Sigmoid colon (tissue), 7 donors: ENCODE measurements around the gene HRAS. TPM values are rescaled to one million over a fixed set of nuclear protein-coding genes. Genes with fewer than 3 reads are reported as not detected.

ENCODE experiments used
- DNase-seq: peaks from one replicate; pipeline ENCODE4 v3.0.0-alpha.2; 2019
- H3K27ac ChIP-seq, 4 donors: fragments of 200-600 bp; sonication (generic); one replicate each; pipeline ENCODE4 v1.5.1; 2016 to 2019; ENCODE audit warnings: mild to moderate bottlenecking in 1 of 4
- H3K27me3 ChIP-seq, 3 donors: fragments of 200-600 bp; sonication (generic); one replicate each; pipeline ENCODE4 v1.5.1; 2019; ENCODE audit warnings: mild to moderate bottlenecking in 1 of 3
- H3K36me3 ChIP-seq, 4 donors: fragments of 200-600 bp; sonication (generic); one replicate each; pipeline ENCODE4 v1.5.1; 2016 to 2019
- H3K4me1 ChIP-seq, 4 donors: fragments of 200-600 bp; sonication (generic); one replicate each; pipeline ENCODE4 v1.5.1; 2017 to 2019
- H3K4me3 ChIP-seq, 4 donors: fragments of 200-600 bp; sonication (generic); one replicate each; pipeline ENCODE4 v1.5.1; 2017 to 2019; ENCODE audit warnings: mild to moderate bottlenecking in 2 of 4, moderate library complexity in 1 of 4
- H3K9me3 ChIP-seq, 4 donors: fragments of 200-600 bp in 3 of 4; sonication (generic) in 3 of 4; one replicate each; pipeline versions ENCODE4 v1.5.1 to v1.6.1; 2013 to 2019
- CTCF ChIP-seq, 4 experiments: fragments of 450-650 bp in 3 of 4; fragments of 200-600 bp in 1 of 4; IDR thresholded peaks; one replicate each; pipeline ENCODE4 v1.5.1; 2016 to 2019; ENCODE audit warnings: antibody characterized with exemption in 4 of 4, mild to moderate bottlenecking in 3 of 4, moderate library complexity in 2 of 4
- EP300 ChIP-seq, 4 donors: sonication (generic); formaldehyde crosslinking; IDR thresholded peaks; one replicate each; pipeline ENCODE4 v1.6.1; 2017; ENCODE audit warnings: antibody characterized with exemption in 4 of 4
- POLR2A ChIP-seq, 2 donors: fragments of 450-650 bp; IDR thresholded peaks; one replicate each; pipeline ENCODE4 v1.6.1; 2016; ENCODE audit warnings: antibody characterized with exemption in 2 of 2, mild to moderate bottlenecking in 2 of 2, moderate library complexity in 2 of 2
- POLR2AphosphoS5 ChIP-seq, 4 donors: sonication (generic); formaldehyde crosslinking; IDR thresholded peaks; one replicate each; pipeline ENCODE4 v1.6.1; 2017; ENCODE audit warnings: antibody characterized with exemption in 4 of 4
- WGBS, 2 donors: extraction: QIAGEN DNeasy Blood & Tissue Kit; methylation state at CpG; one replicate each; pipeline ENCODE4 v1.1.7; 2013; 5-methylcytosine and 5-hydroxymethylcytosine counted together
- intact Hi-C: fragments of 100-400 bp; cut with DNase I; formaldehyde crosslinking; loops from one replicate; pipeline ENCODE4 v1.15.1; 2023
- polyA plus RNA-seq, 3 donors: library from polyadenylated mRNA; stranded (reverse); fragments of 200-250 nt; gene quantifications; one replicate each; pipeline ENCODE4 v1.2.3, GENCODE V29; 2013
- total RNA-seq, 4 donors: library from RNA; depleted of rRNA; stranded (reverse); fragments of >200 nt; gene quantifications; one replicate each; pipeline ENCODE4 v1.1.0, GENCODE V29; 2016
- donor health status: healthy with polysubstance abuse.
- donor health status: Bipolar disorder and iron deficiency.
- donor health status: healthy.

HRAS gene
- total RNA-seq (10 to 100 TPM; 27.8 to 59.3 (median 32.8) TPM), polyA plus RNA-seq (10 to 100 TPM; 44.6 to 76.1 (median 66.1) TPM)

- peaks cover 18 to 39% (median 21%) of the 10 kb centered on the region in 3 donors for H3K27me3 ChIP-seq
- H3K36me3 ChIP-seq: peaks cover 0 to 28% (median 22%) of the 10 kb centered on the region in 4 donors
- intact Hi-C loops: loop anchor here (2.0 to 10.0 kb wide), 2 partner anchors 17 to 301 kb away; partner anchors contain the start of genes PSMD13 and SIRT3
- peak; percentile 97 for DNase-seq
- 1% methylated on average over 97 of the region's 97 CpGs for WGBS, 2 donors
- peak in 3 of 4 donors; percentile 70 to 86 (median 78) for TF ChIP-seq POLR2AphosphoS5 (IDR thresholded peaks at IDR 0.05)
- peak in 1 of 2 donors; percentile 50 for TF ChIP-seq POLR2A (IDR thresholded peaks at IDR 0.05)
- no peak for TF ChIP-seq EP300 (IDR thresholded peaks at IDR 0.05)
- H3K4me3 ChIP-seq: peak within 1 kb of the TSS; percentile 57 to 94 (median 80)
- peaks cover 0 to 37% (median 33%) of the 10 kb centered on the region in 4 donors for H3K4me1 ChIP-seq
- no peaks in the 10 kb centered on the region for H3K9me3 ChIP-seq
- H3K27ac ChIP-seq: peak within 1 kb of the TSS; percentile 82 to 88 (median 84)
These were observed at the start of gene HRAS for GRCh38 chr11:535519-536454. Gene HRAS, minus strand, starts transcription at chr11:535576.

DNA sequence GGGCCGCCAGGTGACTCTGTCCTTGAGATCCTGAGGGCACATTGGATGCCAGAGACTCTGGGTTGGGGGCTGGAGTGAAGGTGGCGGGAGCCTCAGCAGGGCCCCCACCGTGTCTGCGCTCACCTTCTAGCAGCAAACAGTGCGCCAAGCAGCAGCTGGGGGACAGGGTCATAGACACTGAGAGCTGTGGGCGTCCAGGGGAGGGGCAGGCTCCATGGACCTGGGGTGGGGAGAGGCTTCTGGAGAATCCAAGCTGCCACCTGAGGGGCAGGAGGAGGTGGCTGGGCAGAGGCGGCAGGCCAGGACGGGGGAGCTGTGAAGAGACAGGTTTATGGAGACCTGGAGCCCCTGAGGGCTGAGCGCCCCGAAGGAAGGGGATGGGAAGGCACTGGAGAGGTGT, 48.9 kb upstream of the HRAS start:
- WGBS, 2 donors: 97% methylated on average over 10 of the region's 10 CpGs
- intact Hi-C loops: no loop called here
- Histone ChIP-seq H3K4me3 (no peak overlapping the region), H3K27ac (no peak overlapping the region), H3K9me3 (no peaks in the 10 kb centered on the region), H3K27me3 (no peaks in the 10 kb centered on the region), H3K4me1 (peaks cover 0 to 15% (median 13%) of the 10 kb centered on the region in 4 donors), H3K36me3 (peaks cover 0 to 72% (median 36%) of the 10 kb centered on the region in 4 donors)
- TF ChIP-seq CTCF (IDR thresholded peaks at IDR 0.05) (no peak), EP300 (IDR thresholded peaks at IDR 0.05) (no peak), POLR2A (IDR thresholded peaks at IDR 0.05) (no peak), POLR2AphosphoS5 (IDR thresholded peaks at IDR 0.05) (no peak)
- DNase-seq: no peak

DNA sequence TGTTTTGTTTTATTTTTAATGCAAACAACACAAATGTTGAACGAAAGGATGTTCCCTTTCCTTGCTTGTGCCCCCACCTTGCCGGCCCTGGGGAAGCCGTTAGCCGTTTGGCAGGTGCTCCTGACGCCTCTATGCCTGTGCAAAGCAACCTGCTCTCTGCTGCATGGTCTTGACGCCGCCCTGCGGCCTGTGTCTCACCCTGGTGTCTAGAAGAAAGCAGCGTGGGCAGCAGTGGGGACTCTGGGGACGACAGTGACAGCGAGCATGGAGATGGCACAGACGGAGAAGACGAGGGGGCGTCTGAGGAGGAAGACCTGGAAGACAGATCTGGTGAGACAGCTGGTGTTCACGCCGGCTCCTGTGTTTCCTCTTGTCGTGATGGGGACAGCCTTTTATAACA, 46.4 kb upstream of the HRAS start:
- intact Hi-C loops: no loop called here
- Histone ChIP-seq H3K27ac (no peak overlapping the region), H3K4me3 (no peak overlapping the region), H3K36me3 (peaks cover 0 to 47% (median 26%) of the 10 kb centered on the region in 4 donors), H3K27me3 (no peaks in the 10 kb centered on the region), H3K9me3 (no peaks in the 10 kb centered on the region), H3K4me1 (peaks cover 0 to 39% (median 38%) of the 10 kb centered on the region in 4 donors)
- TF ChIP-seq CTCF (IDR thresholded peaks at IDR 0.05) (no peak), EP300 (IDR thresholded peaks at IDR 0.05) (no peak), POLR2AphosphoS5 (IDR thresholded peaks at IDR 0.05) (no peak), POLR2A (IDR thresholded peaks at IDR 0.05) (no peak)
- WGBS, 2 donors: 86 to 90% methylated on average over 17 of the region's 17 CpGs
- DNase-seq: no peak

GRCh38 chr11:581342-581741, 46.0 kb upstream of the HRAS start:
- intact Hi-C loops: no loop called here
- Histone ChIP-seq H3K27me3 (no peaks in the 10 kb centered on the region), H3K9me3 (no peaks in the 10 kb centered on the region), H3K4me3 (no peak overlapping the region), H3K4me1 (peaks cover 0 to 39% (median 38%) of the 10 kb centered on the region in 4 donors), H3K27ac (no peak overlapping the region), H3K36me3 (peaks cover 0 to 43% (median 21%) of the 10 kb centered on the region in 4 donors)
- TF ChIP-seq CTCF (IDR thresholded peaks at IDR 0.05) (no peak), POLR2AphosphoS5 (IDR thresholded peaks at IDR 0.05) (no peak), EP300 (IDR thresholded peaks at IDR 0.05) (no peak)
- DNase-seq: no peak
- WGBS, 2 donors: 86 to 91% methylated on average over 14 of the region's 14 CpGs
